H1 (cell line): Measurements from ENCODE around the gene NRL. TPM values are rescaled to one million over a fixed set of nuclear protein-coding genes. Genes with fewer than 3 reads are reported as not detected.

Experiments
- CEBPB ChIP-seq: IDR thresholded peaks from 2 replicates; pipeline ENCODE4 v1.6.1; 2012; ENCODE audit warnings: low read depth, low read length
- RXRA ChIP-seq: IDR thresholded peaks from 2 replicates; pipeline ENCODE4 v1.6.1; 2011; ENCODE audit warnings: low read depth, mild to moderate bottlenecking, low read length, moderate library complexity; ENCODE audit not compliant: insufficient read depth
- polyA plus RNA-seq, 7 experiments: library from polyadenylated mRNA; depleted of rRNA in 3 of 7; stranded (reverse) in 5 of 7; unstranded in 2 of 7; fragments of >200 nt in 5 of 7; fragments of 200-250 nt in 2 of 7; gene quantifications; 1 replicate in 5 of 7; 2 replicates in 1 of 7; 4 replicates in 1 of 7; pipeline versions ENCODE4 v1.2.1 to v1.2.3, GENCODE V29; 2011 to 2013; ENCODE audit warnings: missing spikeins in 2 of 7, mixed read lengths in 2 of 7
- total RNA-seq: library from RNA; stranded (reverse); fragmentation: NEBNext Ultra II Directional; extraction: Animal tissue kit (Norgen Biotek cat#: 25700); gene quantifications from 2 replicates; pipeline ENCODE4 v1.2.1, GENCODE V29; 2021
- TF ChIP-seq, protein P1 (sequence below): IDR thresholded peaks from 2 replicates; pipeline ENCODE4 v1.6.1; 2011; ENCODE audit warnings: low read length, improper control_type of control experiment

NRL gene
- total and polyA plus RNA-seq, 2 of the 8 experiments (the other 6 are each of a cell fraction or from before 2014, with no cell fraction given), result 1.1 to 2.2 TPM

DNA sequence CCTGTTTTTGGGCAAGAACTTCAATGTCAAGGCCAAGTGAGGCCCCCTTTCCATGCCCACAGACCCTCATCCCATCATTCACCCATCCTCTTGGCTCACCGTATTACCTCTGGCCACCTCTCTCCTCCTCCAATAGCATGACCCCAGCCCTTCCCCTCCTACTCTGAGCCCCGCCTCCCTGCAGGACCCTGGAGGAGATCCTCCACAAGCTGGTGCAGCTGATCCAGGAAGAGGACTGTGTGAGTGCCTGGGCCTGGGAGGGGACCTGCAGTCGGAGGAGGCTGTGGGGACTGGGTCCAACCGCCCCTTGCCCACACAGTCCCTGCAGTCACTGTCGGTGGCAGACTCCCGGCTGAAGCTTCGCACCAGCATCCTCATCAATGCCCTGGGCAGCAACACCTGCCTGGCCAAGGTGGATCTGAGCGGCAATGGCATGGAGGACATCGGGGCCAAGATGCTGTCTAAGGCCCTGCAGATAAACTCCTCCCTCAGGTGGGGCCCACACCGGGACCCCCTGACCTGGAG lies 55.7 kb downstream of the NRL start (continued):
- TF ChIP-seq, protein P1, sequence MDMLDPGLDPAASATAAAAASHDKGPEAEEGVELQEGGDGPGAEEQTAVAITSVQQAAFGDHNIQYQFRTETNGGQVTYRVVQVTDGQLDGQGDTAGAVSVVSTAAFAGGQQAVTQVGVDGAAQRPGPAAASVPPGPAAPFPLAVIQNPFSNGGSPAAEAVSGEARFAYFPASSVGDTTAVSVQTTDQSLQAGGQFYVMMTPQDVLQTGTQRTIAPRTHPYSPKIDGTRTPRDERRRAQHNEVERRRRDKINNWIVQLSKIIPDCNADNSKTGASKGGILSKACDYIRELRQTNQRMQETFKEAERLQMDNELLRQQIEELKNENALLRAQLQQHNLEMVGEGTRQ, result no peak
- TF ChIP-seq CEBPB (no peak), RXRA (no peak)
